GM12801 (cell line): ENCODE data around the gene LRRC61.

Experiments used
- CTCF ChIP-seq: IDR thresholded peaks from one replicate; pipeline ENCODE4 v1.5.1; 2011; ENCODE audit warnings: control low read depth; ENCODE audit not compliant: insufficient read length; ENCODE audit errors: extremely low read depth

LRRC61 gene

GRCh38 chr7:150343225-150343624 is 20.1 kb downstream of the LRRC61 start:
- TF ChIP-seq CTCF: no peak

- no peak for TF ChIP-seq CTCF
Measured at GRCh38 chr7:150344299-150344698, 21.1 kb downstream of the LRRC61 start.

GRCh38 chr7:150345012-150345411 is 21.9 kb downstream of the LRRC61 start:
- no peak for TF ChIP-seq CTCF

- no peak for TF ChIP-seq CTCF
Measured at GRCh38 chr7:150346922-150347321, 23.8 kb downstream of the LRRC61 start.

GRCh38 chr7:150351587-150352194 is 28.5 kb downstream of the LRRC61 start:
- TF ChIP-seq CTCF: no peak

GRCh38 chr7:150355666-150356059 is 32.5 kb downstream of the LRRC61 start:
- TF ChIP-seq CTCF: no peak

- TF ChIP-seq CTCF: no peak
Measured at GRCh38 chr7:150356265-150356897, 33.2 kb downstream of the LRRC61 start.
